Gastrocnemius medialis (tissue), 4 donors: ENCODE data around the gene EFCAB9.

Source experiments
- CTCF ChIP-seq, 5 experiments: fragments of 450-650 bp in 3 of 5; fragments of 200-600 bp in 2 of 5; sonication (generic) in 2 of 5; IDR thresholded peaks in 4 of 5; conservative IDR thresholded peaks in 1 of 5; 1 replicate in 4 of 5; 2 replicates in 1 of 5; pipeline ENCODE4 v1.5.1; 2016 to 2019; ENCODE audit warnings: antibody characterized with exemption in 5 of 5, mild to moderate bottlenecking in 3 of 5, moderate library complexity in 3 of 5
- POLR2A ChIP-seq, 2 donors: fragments of 450-650 bp; IDR thresholded peaks; one replicate each; pipeline ENCODE4 v1.6.1; 2017; ENCODE audit warnings: antibody characterized with exemption in 2 of 2, mild to moderate bottlenecking in 2 of 2, moderate library complexity in 2 of 2

- TF ChIP-seq CTCF (IDR thresholded peaks at IDR 0.05 in 4 of 5, conservative IDR thresholded peaks at IDR 0.05 in 1 of 5) (no peak), POLR2A (IDR thresholded peaks at IDR 0.05) (no peak)
These were observed 25.3 kb downstream of the EFCAB9 start for GRCh38 chr5:172219296-172219695.
